Activated CD8-positive, alpha-beta memory T cell treated with anti-CD3 and anti-CD28 coated beads for 1 hour (primary cell): ENCODE results near the gene SYNGR3.
A peak's percentile ranks its signal among the peaks of the same experiment; 100 is the strongest.
"Not testable (repeated sequence)": the region's sequence is repeated elsewhere in the genome, so short reads cannot be mapped to it uniquely, and the experiment has no call there.

Experiments used
- DNase-seq, 2 donors: peaks; one replicate each; pipeline ENCODE4 v3.0.0-alpha.2; 2020; ENCODE audit warnings: low read depth in 1 of 2; ENCODE audit errors: extremely low read depth in 1 of 2

Gene SYNGR3, protein sequence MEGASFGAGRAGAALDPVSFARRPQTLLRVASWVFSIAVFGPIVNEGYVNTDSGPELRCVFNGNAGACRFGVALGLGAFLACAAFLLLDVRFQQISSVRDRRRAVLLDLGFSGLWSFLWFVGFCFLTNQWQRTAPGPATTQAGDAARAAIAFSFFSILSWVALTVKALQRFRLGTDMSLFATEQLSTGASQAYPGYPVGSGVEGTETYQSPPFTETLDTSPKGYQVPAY

GRCh38 chr16:1989209-1990100 lies at the start of gene SYNGR3:
Gene SYNGR3 (plus strand): TSS chr16:1989970. CDS start chr16:1990103, 133 bp downstream.
- no peak for DNase-seq

DNA sequence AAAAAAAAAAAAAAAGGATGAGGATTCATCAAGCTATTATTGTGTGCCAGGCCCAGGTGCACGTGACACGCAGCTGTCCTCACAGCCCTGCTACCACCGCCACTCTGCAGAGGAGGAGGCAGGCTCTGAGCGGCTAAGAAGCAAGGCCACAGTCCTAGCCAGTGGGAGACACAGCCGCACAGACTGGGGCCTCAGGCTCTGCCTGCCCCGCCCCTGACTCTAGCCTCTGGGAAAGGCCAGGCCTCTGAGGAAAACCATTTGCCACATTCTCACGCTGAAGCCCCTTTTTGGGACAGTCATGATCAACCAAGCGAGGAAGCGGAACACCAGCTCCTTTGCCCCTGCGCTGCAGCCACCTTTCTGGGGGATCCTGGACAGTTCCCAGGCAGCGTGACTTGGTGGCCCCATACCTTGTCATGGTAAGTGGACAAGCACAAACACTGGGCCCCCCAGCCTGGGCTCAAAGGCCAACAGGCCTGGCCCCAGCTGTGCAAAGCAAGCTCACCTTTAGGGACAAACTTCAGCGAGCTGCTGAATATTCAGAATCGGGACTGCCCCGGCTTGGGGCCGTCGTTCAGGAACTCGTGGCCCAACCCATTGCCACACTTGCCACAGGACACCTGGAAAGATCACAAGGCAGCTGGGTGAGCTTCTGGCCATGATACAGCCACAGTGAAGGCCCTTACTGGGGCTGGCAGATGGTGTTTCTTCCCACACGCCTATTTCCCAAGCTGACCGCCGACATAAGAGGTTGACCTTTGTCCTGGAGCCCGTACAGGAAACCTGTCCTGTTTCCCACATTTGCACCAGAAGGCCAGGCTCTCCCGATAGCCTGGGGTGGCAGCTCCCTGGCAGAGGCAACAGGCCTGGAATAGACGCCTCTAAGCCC lies 49.3 kb upstream of the SYNGR3 start:
- DNase-seq = no peak

DNA sequence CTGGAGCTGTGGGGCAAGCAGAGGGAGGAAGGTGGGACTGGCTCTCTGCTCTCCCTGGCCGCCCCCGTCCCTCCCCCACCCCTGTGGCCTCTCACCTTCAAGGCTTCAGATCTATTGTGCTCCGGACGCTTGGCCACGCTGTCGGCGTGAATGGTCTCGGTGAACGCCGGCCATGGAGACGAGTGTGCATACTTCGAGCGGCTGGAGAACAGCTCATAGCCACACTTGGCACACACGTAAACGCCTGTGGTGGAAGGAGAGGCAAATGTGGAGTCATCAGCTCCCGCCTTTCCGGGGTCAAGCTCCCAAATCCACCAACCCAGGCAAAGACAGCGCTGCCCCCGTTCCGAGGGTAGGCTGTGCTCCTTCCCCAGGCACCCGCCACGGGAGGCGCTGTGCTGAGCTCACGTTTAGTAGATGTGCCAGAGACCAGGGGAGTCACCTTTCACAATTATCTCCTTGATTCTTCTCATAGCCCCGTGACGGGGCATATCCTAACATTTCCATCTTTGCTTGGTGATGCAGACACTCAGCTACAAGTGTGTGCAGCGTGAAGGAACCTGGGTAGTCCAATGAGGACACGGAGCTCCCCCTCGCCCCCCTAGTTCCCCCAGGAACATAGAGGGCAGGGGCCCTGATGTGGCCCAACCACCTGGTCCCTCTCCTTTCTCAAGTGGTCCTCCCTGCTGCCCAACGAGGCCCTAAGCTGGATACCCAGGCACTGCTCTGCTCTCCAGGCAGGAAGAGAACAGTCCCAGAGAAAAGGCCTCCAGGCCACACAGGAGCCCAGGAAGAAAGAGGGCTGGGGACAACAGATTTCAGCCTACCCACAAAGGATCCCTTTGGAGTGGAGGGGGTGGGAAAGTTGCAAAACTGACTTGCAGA lies 48.4 kb upstream of the SYNGR3 start:
- no peak for DNase-seq

DNA sequence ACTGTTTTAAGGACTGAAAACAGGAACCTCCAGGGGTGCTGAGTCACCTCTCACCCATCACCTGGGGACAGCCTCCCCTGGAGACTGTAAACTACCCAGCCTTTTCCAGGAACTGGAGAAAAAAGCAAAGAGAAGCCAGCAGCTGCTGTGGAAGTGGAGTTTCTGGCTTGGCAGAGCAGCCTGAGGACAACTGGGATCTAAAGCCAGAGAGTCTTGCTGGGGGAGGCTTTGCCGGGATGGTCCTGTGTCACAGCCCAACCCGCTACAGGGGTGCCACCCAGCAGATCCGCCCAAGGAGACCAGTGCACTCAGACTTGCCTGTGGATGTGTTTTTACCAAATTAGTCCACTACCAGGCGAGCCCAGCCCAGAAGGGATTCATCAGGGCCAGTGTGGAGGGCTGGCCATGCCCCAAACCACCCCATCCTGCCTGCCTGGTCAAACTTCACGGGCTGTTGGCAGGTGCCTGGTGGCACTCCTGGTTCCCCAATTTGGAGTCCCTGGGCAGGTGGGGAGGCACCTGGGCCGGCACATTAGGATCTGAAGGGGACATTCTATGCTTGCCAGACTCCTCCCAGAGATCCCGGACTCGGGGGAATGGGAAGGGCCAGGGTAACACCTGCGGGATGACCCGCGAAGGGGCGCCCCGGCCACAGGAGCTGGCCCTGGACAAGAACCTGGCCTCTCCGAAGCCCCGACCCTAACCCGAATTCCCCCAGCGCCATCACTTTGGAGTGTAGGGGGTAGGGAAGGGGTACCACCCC lies 47.5 kb upstream of the SYNGR3 start:
- no peak for DNase-seq

- peak; percentile 98 to 99 for DNase-seq
Measured at GRCh38 chr16:1942810-1943726, 46.7 kb upstream of the SYNGR3 start, which contains the start of gene MSRB1. Gene MSRB1 (minus strand): TSS chr16:1943199. CDS start chr16:1943156, 43 bp downstream.

DNA sequence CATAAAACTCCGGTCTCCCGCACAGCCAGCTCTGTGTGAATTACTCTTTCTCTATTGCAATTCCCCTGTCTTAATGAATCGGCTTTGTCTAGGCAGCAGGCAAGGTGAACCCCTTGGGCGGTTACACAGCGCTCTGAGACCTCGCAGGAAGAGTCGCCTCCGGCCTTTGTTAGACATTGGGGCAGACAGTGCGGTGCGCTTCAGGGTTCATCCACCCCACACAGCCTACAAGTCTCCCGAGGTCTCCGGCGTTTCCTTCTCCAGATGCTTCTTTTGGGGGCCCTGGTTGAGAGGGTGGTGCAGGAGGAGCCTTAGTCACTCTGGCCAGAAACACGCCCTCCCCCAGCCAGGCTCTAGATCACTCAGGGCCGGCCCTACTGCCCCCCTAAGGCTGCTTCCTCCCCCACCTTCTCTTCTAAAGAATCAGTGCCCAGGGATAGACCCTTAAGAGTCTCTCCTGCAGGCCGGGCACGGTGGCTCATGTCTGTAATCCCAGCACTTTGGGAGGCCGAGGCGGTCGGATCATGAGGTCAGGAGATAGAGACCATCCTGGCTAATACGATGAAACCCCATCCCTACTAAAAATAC lies 45.1 kb upstream of the SYNGR3 start:
- DNase-seq = no peak

GRCh38 chr16:1945559-1946391 lies 44.0 kb upstream of the SYNGR3 start:
- no peak for DNase-seq

GRCh38 chr16:1946495-1947368 lies 43.0 kb upstream of the SYNGR3 start:
- no peak for DNase-seq

- no peak for DNase-seq
Measured at GRCh38 chr16:1947369-1947670, 42.5 kb upstream of the SYNGR3 start.

DNA sequence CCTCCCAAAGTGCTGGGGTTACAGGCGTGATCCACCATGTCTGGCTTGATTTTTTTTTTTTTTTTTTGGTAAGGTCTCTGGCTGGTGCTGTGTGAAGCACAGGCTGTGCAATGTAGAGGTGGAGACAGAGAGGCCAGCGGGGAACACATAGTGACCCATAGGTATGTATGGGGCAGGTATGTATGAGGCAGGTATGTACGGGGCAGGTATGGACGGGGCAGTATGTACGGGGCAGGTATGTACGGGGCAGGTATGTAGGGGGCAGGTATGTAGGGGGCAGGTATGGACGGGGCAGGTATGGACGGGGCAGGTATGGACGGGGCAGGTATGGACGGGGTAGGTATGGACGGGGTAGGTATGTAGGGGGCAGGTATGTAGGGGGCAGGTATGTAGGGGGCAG lies 40.3 kb upstream of the SYNGR3 start:
- no peak for DNase-seq

DNA sequence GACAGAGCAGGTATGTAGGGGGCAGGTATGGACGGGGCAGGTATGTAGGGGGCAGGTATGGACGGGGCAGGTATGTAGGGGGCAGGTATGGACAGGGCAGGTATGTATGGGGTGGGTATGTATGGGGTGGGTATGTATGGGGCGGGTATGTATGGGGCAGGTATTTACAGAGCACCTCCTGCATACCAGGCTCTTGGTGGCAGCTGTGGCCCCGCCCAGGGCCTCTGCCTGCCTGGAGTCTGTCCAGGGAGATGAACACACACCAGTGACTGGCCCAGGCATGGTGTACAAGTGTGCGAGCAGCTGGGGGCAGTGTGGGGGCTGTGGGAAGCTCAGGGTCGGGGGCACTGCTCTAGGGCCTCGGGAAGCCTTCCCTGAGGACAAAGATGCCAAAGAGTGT lies 39.7 kb upstream of the SYNGR3 start:
- no peak for DNase-seq

DNA sequence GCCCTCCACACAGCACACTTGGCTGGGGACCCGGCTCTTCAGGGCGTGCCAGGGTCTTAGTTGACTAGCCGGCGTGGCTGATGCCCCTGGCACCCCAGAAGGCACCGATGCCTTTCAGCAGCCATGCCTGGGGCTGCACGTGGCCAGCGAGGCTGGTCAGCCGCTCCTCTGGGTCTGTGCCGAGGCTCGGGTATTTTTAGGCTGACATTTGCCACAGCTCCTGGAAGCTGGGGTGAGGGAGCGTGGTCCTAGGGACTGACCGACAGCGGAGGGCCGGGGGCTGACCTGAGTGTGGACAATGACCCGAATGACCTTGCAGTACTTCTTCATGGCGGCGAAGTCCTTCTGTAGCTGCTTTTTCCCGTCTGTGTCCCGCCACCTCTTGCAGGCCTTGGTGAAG lies 39.2 kb upstream of the SYNGR3 start:
- no peak for DNase-seq

GRCh38 chr16:1953734-1954133 lies 36.0 kb upstream of the SYNGR3 start:
- DNase-seq = no peak

GRCh38 chr16:1957434-1958142 lies 32.2 kb upstream of the SYNGR3 start:
- not testable (repeated sequence) for DNase-seq

- not testable (repeated sequence) for DNase-seq
Measured at GRCh38 chr16:1958143-1958491, 31.7 kb upstream of the SYNGR3 start.
